HepG2 (cell line): ENCODE measurements around the gene NFATC2. TPM values are rescaled to one million over a fixed set of nuclear protein-coding genes. Genes with fewer than 3 reads are reported as not detected.

Experiments used
- AGO2 ChIP-seq: fragments of 200-400 bp; formaldehyde crosslinking; optimal IDR thresholded peaks from 2 replicates; pipeline ENCODE3; 2017; ENCODE audit warnings: mild to moderate bottlenecking, low read depth, low read length, moderate library complexity
- FOXJ3 ChIP-seq: sonication (generic); formaldehyde crosslinking; IDR thresholded peaks from 2 replicates; pipeline ENCODE4 v1.4.0; 2020; ENCODE audit warnings: missing genetic modification reagents, mild to moderate bottlenecking, borderline replicate concordance
- HOXA5 ChIP-seq: sonication (generic); formaldehyde crosslinking; IDR thresholded peaks from 2 replicates; pipeline ENCODE4 v1.4.0; 2020; ENCODE audit warnings: missing genetic modification reagents
- ISX ChIP-seq: sonication (generic); formaldehyde crosslinking; conservative IDR thresholded peaks from 2 replicates; pipeline ENCODE4 v1.5.0; 2020; ENCODE audit warnings: missing genetic modification reagents
- KLF13 ChIP-seq: sonication (generic); formaldehyde crosslinking; IDR thresholded peaks from 2 replicates; pipeline ENCODE4 v1.4.0; 2020; ENCODE audit warnings: mild to moderate bottlenecking, missing genetic modification reagents
- NCOA5 ChIP-seq: sonication (generic); formaldehyde crosslinking; IDR thresholded peaks from 2 replicates; pipeline ENCODE4 v1.4.0; 2020; ENCODE audit warnings: missing genetic modification reagents
- NFIB ChIP-seq: sonication (generic); formaldehyde crosslinking; IDR thresholded peaks from 2 replicates; pipeline ENCODE4 v1.9.0; 2021; ENCODE audit warnings: missing genetic modification reagents, mild to moderate bottlenecking, borderline replicate concordance
- NONO ChIP-seq, 2 experiments: fragments of 450-650 bp in 1 of 2; sonication (generic) in 1 of 2; formaldehyde crosslinking in 1 of 2; IDR thresholded peaks in 1 of 2; conservative IDR thresholded peaks in 1 of 2; 2 replicates each; pipeline versions ENCODE4 v1.6.1 to v1.8.0; 2017 to 2022; ENCODE audit warnings: mild to moderate bottlenecking in 1 of 2, missing genetic modification reagents in 1 of 2, moderate library complexity in 1 of 2
- TRIM22 ChIP-seq: fragments of 450-650 bp; IDR thresholded peaks from 2 replicates; pipeline ENCODE4 v1.6.1; 2017
- ZNF12 ChIP-seq: sonication (generic); formaldehyde crosslinking; IDR thresholded peaks from 2 replicates; pipeline ENCODE4 v1.5.0; 2020; ENCODE audit warnings: missing genetic modification reagents
- ZNF383 ChIP-seq: sonication (generic); formaldehyde crosslinking; IDR thresholded peaks from 2 replicates; pipeline ENCODE4 v1.4.0; 2020; ENCODE audit warnings: missing genetic modification reagents, mild to moderate bottlenecking, borderline replicate concordance
- ZNF501 ChIP-seq: sonication (generic); formaldehyde crosslinking; IDR thresholded peaks from 2 replicates; pipeline ENCODE4 v1.5.1; 2020; ENCODE audit warnings: mild to moderate bottlenecking, moderate library complexity, missing genetic modification reagents
- ZNF510 ChIP-seq: sonication (generic); formaldehyde crosslinking; IDR thresholded peaks from 2 replicates; pipeline ENCODE4 v1.4.0; 2020; ENCODE audit warnings: low read depth, mild to moderate bottlenecking, missing genetic modification reagents
- ZNF691 ChIP-seq: sonication (generic); formaldehyde crosslinking; IDR thresholded peaks from 2 replicates; pipeline ENCODE4 v1.4.0; 2020; ENCODE audit warnings: missing genetic modification reagents, low read depth, mild to moderate bottlenecking, borderline replicate concordance
- ZNF766 ChIP-seq: sonication (generic); formaldehyde crosslinking; IDR thresholded peaks from 2 replicates; pipeline ENCODE4 v1.5.0; 2020; ENCODE audit warnings: missing genetic modification reagents, borderline replicate concordance
- polyA plus RNA-seq, 8 experiments: library from polyadenylated mRNA; depleted of rRNA in 3 of 8; stranded (reverse) in 7 of 8; unstranded in 1 of 8; fragments of >200 nt; fragmentation: Illumina TruSeq in 4 of 8; extraction: Trizol in 4 of 8; gene quantifications; 2 replicates each; pipeline versions ENCODE4 v1.2.1 to v1.2.3, GENCODE V29; 2011 to 2016; ENCODE audit warnings: low read depth in 4 of 8, missing spikeins in 1 of 8, mixed read lengths in 1 of 8; ENCODE audit not compliant: insufficient read depth in 1 of 8
- total RNA-seq, 5 experiments: library from RNA; depleted of rRNA; stranded (reverse); fragments of >200 nt; fragmentation: Illumina TruSeq; extraction: Trizol; gene quantifications; 2 replicates each; pipeline ENCODE4 v1.2.3, GENCODE V29; 2016; ENCODE audit warnings: low read depth in 1 of 5
- TF ChIP-seq, protein P1 (sequence below): sonication (generic); formaldehyde crosslinking; IDR thresholded peaks from 2 replicates; pipeline ENCODE4 v1.5.0; 2020; ENCODE audit warnings: mild to moderate bottlenecking, missing genetic modification reagents, moderate library complexity
- TF ChIP-seq, protein P2 (sequence below): sonication (generic); formaldehyde crosslinking; conservative IDR thresholded peaks from 2 replicates; pipeline ENCODE4 v1.8.1; 2023; ENCODE audit warnings: missing genetic modification reagents
- TF ChIP-seq, protein P3 (sequence below): sonication (generic); formaldehyde crosslinking; IDR thresholded peaks from 2 replicates; pipeline ENCODE4 v1.4.0; 2020; ENCODE audit warnings: mild to moderate bottlenecking, missing genetic modification reagents

NFATC2 gene
- total and polyA plus RNA-seq, 2 of the 13 experiments (the other 11 are each of a cell fraction or from before 2014, with no cell fraction given) = 1.9 to 3.3 TPM

DNA sequence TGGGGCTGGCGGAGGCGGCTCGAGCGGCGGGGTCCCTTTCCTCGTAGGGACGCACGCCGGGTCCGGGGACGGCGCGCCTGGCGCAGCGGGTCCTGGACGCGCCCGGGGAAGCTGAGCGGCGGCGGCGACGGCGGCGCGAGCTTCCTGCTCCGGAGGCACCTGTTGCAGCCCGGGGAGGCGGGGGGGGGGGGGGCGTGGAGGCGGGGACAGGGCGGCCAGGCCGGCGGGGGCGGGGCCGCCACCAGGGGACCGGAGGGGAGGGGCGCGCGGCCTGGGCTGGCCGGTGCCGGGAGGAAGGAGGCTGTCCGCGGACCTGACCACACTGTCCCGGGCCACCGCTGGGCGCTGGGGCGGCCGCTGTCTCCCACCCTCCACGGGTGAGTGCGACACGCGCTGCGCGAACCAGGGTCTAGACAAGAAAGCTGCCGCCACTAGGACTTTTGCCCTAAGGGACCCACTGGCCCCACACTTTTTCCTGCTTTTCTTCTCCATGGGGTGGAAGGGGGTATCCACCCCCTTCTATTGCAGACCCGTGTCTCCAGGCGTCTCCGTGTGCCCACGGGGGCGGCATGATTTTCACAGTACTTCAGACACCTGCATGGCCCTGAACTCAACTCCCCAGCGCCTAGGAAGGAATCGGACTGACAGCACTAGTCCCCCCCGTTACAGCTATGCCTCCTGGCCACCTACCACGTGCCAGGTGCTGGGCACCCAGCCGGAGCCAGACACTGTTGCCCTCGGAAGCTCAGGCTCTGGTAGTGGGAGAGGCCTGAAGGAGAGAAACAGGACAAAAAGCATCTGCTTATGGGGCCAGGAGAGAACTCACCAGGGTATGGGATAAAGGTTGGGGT is at the start of gene NFATC2 (continued):
- TF ChIP-seq, protein P1, sequence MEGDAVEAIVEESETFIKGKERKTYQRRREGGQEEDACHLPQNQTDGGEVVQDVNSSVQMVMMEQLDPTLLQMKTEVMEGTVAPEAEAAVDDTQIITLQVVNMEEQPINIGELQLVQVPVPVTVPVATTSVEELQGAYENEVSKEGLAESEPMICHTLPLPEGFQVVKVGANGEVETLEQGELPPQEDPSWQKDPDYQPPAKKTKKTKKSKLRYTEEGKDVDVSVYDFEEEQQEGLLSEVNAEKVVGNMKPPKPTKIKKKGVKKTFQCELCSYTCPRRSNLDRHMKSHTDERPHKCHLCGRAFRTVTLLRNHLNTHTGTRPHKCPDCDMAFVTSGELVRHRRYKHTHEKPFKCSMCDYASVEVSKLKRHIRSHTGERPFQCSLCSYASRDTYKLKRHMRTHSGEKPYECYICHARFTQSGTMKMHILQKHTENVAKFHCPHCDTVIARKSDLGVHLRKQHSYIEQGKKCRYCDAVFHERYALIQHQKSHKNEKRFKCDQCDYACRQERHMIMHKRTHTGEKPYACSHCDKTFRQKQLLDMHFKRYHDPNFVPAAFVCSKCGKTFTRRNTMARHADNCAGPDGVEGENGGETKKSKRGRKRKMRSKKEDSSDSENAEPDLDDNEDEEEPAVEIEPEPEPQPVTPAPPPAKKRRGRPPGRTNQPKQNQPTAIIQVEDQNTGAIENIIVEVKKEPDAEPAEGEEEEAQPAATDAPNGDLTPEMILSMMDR = no peak
- TF ChIP-seq HOXA5 (CRISPR knock-in tag) (no peak), ZNF691 (CRISPR knock-in tag) (no peak), NFIB (CRISPR knock-in tag) (no peak), ZNF383 (CRISPR knock-in tag) (no peak), ZNF766 (CRISPR knock-in tag) (no peak), TRIM22 (no peak), ZNF510 (CRISPR knock-in tag) (no peak), ZNF501 (CRISPR knock-in tag) (no peak), ISX (CRISPR knock-in tag) (no peak), KLF13 (no peak), ZNF12 (CRISPR knock-in tag) (no peak), AGO2 (no peak), FOXJ3 (CRISPR knock-in tag) (no peak), NONO (IDR thresholded peaks at IDR 0.05) (no peak), NONO (CRISPR knock-in tag; conservative IDR thresholded peaks at IDR 0.05) (no peak), NCOA5 (no peak)
- TF ChIP-seq, protein P2, sequence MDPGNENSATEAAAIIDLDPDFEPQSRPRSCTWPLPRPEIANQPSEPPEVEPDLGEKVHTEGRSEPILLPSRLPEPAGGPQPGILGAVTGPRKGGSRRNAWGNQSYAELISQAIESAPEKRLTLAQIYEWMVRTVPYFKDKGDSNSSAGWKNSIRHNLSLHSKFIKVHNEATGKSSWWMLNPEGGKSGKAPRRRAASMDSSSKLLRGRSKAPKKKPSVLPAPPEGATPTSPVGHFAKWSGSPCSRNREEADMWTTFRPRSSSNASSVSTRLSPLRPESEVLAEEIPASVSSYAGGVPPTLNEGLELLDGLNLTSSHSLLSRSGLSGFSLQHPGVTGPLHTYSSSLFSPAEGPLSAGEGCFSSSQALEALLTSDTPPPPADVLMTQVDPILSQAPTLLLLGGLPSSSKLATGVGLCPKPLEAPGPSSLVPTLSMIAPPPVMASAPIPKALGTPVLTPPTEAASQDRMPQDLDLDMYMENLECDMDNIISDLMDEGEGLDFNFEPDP (CRISPR knock-in tag) = no peak
- TF ChIP-seq, protein P3, sequence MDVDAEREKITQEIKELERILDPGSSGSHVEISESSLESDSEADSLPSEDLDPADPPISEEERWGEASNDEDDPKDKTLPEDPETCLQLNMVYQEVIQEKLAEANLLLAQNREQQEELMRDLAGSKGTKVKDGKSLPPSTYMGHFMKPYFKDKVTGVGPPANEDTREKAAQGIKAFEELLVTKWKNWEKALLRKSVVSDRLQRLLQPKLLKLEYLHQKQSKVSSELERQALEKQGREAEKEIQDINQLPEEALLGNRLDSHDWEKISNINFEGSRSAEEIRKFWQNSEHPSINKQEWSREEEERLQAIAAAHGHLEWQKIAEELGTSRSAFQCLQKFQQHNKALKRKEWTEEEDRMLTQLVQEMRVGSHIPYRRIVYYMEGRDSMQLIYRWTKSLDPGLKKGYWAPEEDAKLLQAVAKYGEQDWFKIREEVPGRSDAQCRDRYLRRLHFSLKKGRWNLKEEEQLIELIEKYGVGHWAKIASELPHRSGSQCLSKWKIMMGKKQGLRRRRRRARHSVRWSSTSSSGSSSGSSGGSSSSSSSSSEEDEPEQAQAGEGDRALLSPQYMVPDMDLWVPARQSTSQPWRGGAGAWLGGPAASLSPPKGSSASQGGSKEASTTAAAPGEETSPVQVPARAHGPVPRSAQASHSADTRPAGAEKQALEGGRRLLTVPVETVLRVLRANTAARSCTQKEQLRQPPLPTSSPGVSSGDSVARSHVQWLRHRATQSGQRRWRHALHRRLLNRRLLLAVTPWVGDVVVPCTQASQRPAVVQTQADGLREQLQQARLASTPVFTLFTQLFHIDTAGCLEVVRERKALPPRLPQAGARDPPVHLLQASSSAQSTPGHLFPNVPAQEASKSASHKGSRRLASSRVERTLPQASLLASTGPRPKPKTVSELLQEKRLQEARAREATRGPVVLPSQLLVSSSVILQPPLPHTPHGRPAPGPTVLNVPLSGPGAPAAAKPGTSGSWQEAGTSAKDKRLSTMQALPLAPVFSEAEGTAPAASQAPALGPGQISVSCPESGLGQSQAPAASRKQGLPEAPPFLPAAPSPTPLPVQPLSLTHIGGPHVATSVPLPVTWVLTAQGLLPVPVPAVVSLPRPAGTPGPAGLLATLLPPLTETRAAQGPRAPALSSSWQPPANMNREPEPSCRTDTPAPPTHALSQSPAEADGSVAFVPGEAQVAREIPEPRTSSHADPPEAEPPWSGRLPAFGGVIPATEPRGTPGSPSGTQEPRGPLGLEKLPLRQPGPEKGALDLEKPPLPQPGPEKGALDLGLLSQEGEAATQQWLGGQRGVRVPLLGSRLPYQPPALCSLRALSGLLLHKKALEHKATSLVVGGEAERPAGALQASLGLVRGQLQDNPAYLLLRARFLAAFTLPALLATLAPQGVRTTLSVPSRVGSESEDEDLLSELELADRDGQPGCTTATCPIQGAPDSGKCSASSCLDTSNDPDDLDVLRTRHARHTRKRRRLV = no peak
